HL-60 (cell line): ENCODE data around the gene BAHCC1.

ENCODE experiments used
- CTCF ChIP-seq: IDR thresholded peaks from one replicate; pipeline ENCODE4 v1.5.1; 2011; ENCODE audit warnings: low read length, control low read depth, inconsistent platforms; ENCODE audit not compliant: insufficient read depth
- GABPA ChIP-seq: IDR thresholded peaks from 2 replicates; pipeline ENCODE4 v1.6.1; 2012; ENCODE audit warnings: low read depth
- POLR2AphosphoS5 ChIP-seq: IDR thresholded peaks from 2 replicates; pipeline ENCODE4 v1.6.1; 2012; ENCODE audit warnings: low read depth
- REST ChIP-seq: IDR thresholded peaks from 2 replicates; pipeline ENCODE4 v1.6.1; 2012; ENCODE audit warnings: low read depth; ENCODE audit not compliant: insufficient replicate concordance
- SPI1 ChIP-seq: IDR thresholded peaks from 2 replicates; pipeline ENCODE4 v1.6.1; 2012; ENCODE audit warnings: low read depth, mild to moderate bottlenecking, borderline replicate concordance

- no peak for TF ChIP-seq CTCF
- no peak for TF ChIP-seq POLR2AphosphoS5
- TF ChIP-seq REST: no peak
- no peak for TF ChIP-seq GABPA
- no peak for TF ChIP-seq SPI1
Measured at GRCh38 chr17:81488276-81488860, 93.1 kb downstream of the BAHCC1 start.
